GM21723 (cell line): Measurements from ENCODE around the gene OR5I1.
"Not testable (repeated sequence)": the region's sequence is repeated elsewhere in the genome, so short reads cannot be mapped to it uniquely, and the experiment has no call there.

ENCODE experiments used
- ATAC-seq: cut with Tn5 transposase; IDR thresholded peaks from one replicate; pipeline ENCODE4 v1.9.1; 2021; ENCODE audit warnings: mild to moderate bottlenecking, moderate library complexity; ENCODE audit not compliant: unreplicated experiment

The OR5I1 gene

GRCh38 chr11:55936300-55936699, at the start of gene OR5I1:
TSS of gene OR5I1 (minus strand) at chr11:55936400. CDS start at chr11:55936400, 0 bp downstream.
- no peak for ATAC-seq

GRCh38 chr11:55970935-55971334, 34.7 kb upstream of the OR5I1 start:
- ATAC-seq = no peak

- ATAC-seq = no peak
These were observed 33.6 kb upstream of the OR5I1 start, which contains the start of gene OR10AG1 for GRCh38 chr11:55969845-55970244. TSS of gene OR10AG1 (minus strand) at chr11:55969945. CDS start at chr11:55969907, 38 bp downstream.

GRCh38 chr11:55967914-55968313, 31.7 kb upstream of the OR5I1 start:
- ATAC-seq = no peak

- no peak for ATAC-seq
These were observed 30.2 kb upstream of the OR5I1 start for GRCh38 chr11:55966391-55966790.

GRCh38 chr11:55956521-55956920, 20.3 kb upstream of the OR5I1 start:
- ATAC-seq = no peak

- ATAC-seq = no peak
These were observed 13.1 kb upstream of the OR5I1 start for GRCh38 chr11:55949330-55949729.

- no peak for ATAC-seq
These were observed 6.7 kb upstream of the OR5I1 start for GRCh38 chr11:55942785-55943392.

GRCh38 chr11:55920537-55920936, 15.7 kb downstream of the OR5I1 start:
- no peak for ATAC-seq

- no peak for ATAC-seq
These were observed 21.7 kb downstream of the OR5I1 start, which contains the start of gene OR5W2 for GRCh38 chr11:55914482-55914881. TSS of gene OR5W2 (minus strand) at chr11:55914582. CDS start at chr11:55914582, 0 bp downstream.

GRCh38 chr11:55902308-55902707, 33.9 kb downstream of the OR5I1 start:
- no peak for ATAC-seq

GRCh38 chr11:55895216-55895615, 41.0 kb downstream of the OR5I1 start:
- ATAC-seq = no peak

- not testable (repeated sequence) for ATAC-seq
These were observed 50.7 kb downstream of the OR5I1 start for GRCh38 chr11:55885481-55885880.
